Neuronal stem cell (in vitro differentiated cells): Measurements from ENCODE around the gene MMP14.

ENCODE experiments used
- DNase-seq: peaks from one replicate; pipeline ENCODE4 v3.0.0-alpha.2; 2013; ENCODE audit warnings: low spot score
- H2AFZ ChIP-seq: one replicate; pipeline ENCODE4 v1.6.1; 2013; ENCODE audit warnings: mild to moderate bottlenecking, low read length, inconsistent platforms
- H2AK5ac ChIP-seq: 2 replicates; pipeline ENCODE4 v1.6.1; 2013; ENCODE audit warnings: low read depth, mild to moderate bottlenecking, inconsistent platforms, low read length, moderate library complexity, mixed read lengths
- H2BK120ac ChIP-seq: 2 replicates; pipeline ENCODE4 v1.6.1; 2013; ENCODE audit warnings: low read depth, mild to moderate bottlenecking, inconsistent platforms, low read length, moderate library complexity, mixed read lengths
- H2BK12ac ChIP-seq: one replicate; pipeline ENCODE4 v1.6.1; 2013; ENCODE audit warnings: low read length, inconsistent platforms
- H2BK15ac ChIP-seq: 2 replicates; pipeline ENCODE4 v1.6.1; 2013; ENCODE audit warnings: mild to moderate bottlenecking, low read length, inconsistent platforms, mixed read lengths
- H2BK5ac ChIP-seq: one replicate; pipeline ENCODE4 v1.6.1; 2013; ENCODE audit warnings: inconsistent platforms, mild to moderate bottlenecking, low read length, moderate library complexity
- H3K14ac ChIP-seq: one replicate; pipeline ENCODE4 v1.6.1; 2013; ENCODE audit warnings: low read length, inconsistent platforms
- H3K18ac ChIP-seq: 2 replicates; pipeline ENCODE4 v1.6.1; 2013; ENCODE audit warnings: low read length, inconsistent platforms
- H3K23ac ChIP-seq: 2 replicates; pipeline ENCODE4 v1.6.1; 2013; ENCODE audit warnings: low read depth, mild to moderate bottlenecking, mixed read lengths, low read length, inconsistent platforms; ENCODE audit not compliant: poor library complexity
- H3K27ac ChIP-seq: replicated peaks from 3 replicates; pipeline ENCODE4 v1.5.1; 2013; ENCODE audit warnings: low read length, inconsistent platforms
- H3K27me3 ChIP-seq, 3 experiments: 2 replicates each; pipeline ENCODE4 v1.6.1; 2013; ENCODE audit warnings: low read length in 3 of 3, mild to moderate bottlenecking in 2 of 3, inconsistent platforms in 1 of 3, low read depth in 1 of 3, mixed read lengths in 1 of 3, moderate library complexity in 1 of 3; ENCODE audit not compliant: control insufficient read depth in 3 of 3, insufficient read depth in 3 of 3
- H3K36me3 ChIP-seq, 2 donors: replicated peaks in 1 of 2; 2 replicates each; pipeline ENCODE4 v1.6.1; 2013; ENCODE audit warnings: low read length in 2 of 2; ENCODE audit not compliant: control insufficient read depth in 2 of 2, insufficient read depth in 2 of 2
- H3K4ac ChIP-seq: 2 replicates; pipeline ENCODE4 v1.6.1; 2013; ENCODE audit warnings: inconsistent platforms, mild to moderate bottlenecking, low read length, moderate library complexity
- H3K4me1 ChIP-seq, 2 donors: 1 replicate in 1 of 2; 2 replicates in 1 of 2; pipeline ENCODE4 v1.6.1; 2013; ENCODE audit warnings: low read length in 2 of 2, low read depth in 1 of 2; ENCODE audit not compliant: control insufficient read depth in 2 of 2, insufficient read depth in 1 of 2
- H3K4me2 ChIP-seq: one replicate; pipeline ENCODE4 v1.6.1; 2013; ENCODE audit warnings: mild to moderate bottlenecking, low read length, inconsistent platforms; ENCODE audit not compliant: insufficient read depth, poor library complexity, severe bottlenecking
- H3K4me3 ChIP-seq, 2 donors: 2 replicates each; pipeline ENCODE4 v1.5.1; 2013; ENCODE audit warnings: low read length in 2 of 2, mild to moderate bottlenecking in 2 of 2, inconsistent platforms in 1 of 2, moderate library complexity in 1 of 2
- H3K79me1 ChIP-seq: one replicate; pipeline ENCODE4 v1.6.1; 2013; ENCODE audit warnings: low read depth, mild to moderate bottlenecking, inconsistent platforms, low read length, moderate library complexity
- H3K9ac ChIP-seq: one replicate; pipeline ENCODE4 v1.6.1; 2013; ENCODE audit warnings: mild to moderate bottlenecking, low read depth, low read length, inconsistent platforms; ENCODE audit not compliant: poor library complexity
- H3K9me3 ChIP-seq, 2 donors: replicated peaks in 1 of 2; 2 replicates each; pipeline versions ENCODE3 to v1.6.1; 2013; ENCODE audit warnings: low read length in 2 of 2, mild to moderate bottlenecking in 2 of 2, inconsistent platforms in 1 of 2, low read depth in 1 of 2, mixed read lengths in 1 of 2, moderate library complexity in 1 of 2; ENCODE audit not compliant: control insufficient read depth in 2 of 2, insufficient read depth in 1 of 2
- H4K8ac ChIP-seq: one replicate; pipeline ENCODE4 v1.6.1; 2013; ENCODE audit warnings: low read depth, mild to moderate bottlenecking, inconsistent platforms, low read length, moderate library complexity
- H4K91ac ChIP-seq: one replicate; pipeline ENCODE4 v1.6.1; 2013; ENCODE audit warnings: low read length, low read depth, mild to moderate bottlenecking, inconsistent platforms; ENCODE audit not compliant: poor library complexity
- WGBS, 2 donors: extraction: QIAGEN DNeasy Blood & Tissue Kit; methylation state at CpG; one replicate each; pipeline ENCODE4 v1.1.7; 2013; ENCODE audit warnings: missing lambda C conversion rate in 2 of 2, mixed read lengths in 1 of 2; ENCODE audit not compliant: insufficient read length in 2 of 2, insufficient replicate concordance in 1 of 2; ENCODE audit errors: extremely low coverage in 2 of 2; 5-methylcytosine and 5-hydroxymethylcytosine counted together

The MMP14 gene

GRCh38 chr14:22830443-22831010 is 5.9 kb upstream of the MMP14 start:
- no peak overlapping the region for H3K14ac ChIP-seq
- H2BK120ac ChIP-seq = no peak overlapping the region
- no peaks in the 10 kb centered on the region for H3K9me3 ChIP-seq
- H3K27ac ChIP-seq = no peak overlapping the region
- peak overlapping the region; percentile 83 for H3K4me2 ChIP-seq
- no peaks in the 10 kb centered on the region for H3K27me3 ChIP-seq
- DNase-seq = no peak
- no peak overlapping the region for H3K23ac ChIP-seq
- H2BK5ac ChIP-seq = no peak overlapping the region
- H2AK5ac ChIP-seq = no peak overlapping the region
- peaks cover 3 to 5% of the 10 kb centered on the region in 2 donors for H3K4me1 ChIP-seq
- no peak overlapping the region for H4K8ac ChIP-seq
- H3K79me1 ChIP-seq = peaks cover 3% of the 10 kb centered on the region
- H3K18ac ChIP-seq = no peak overlapping the region
- no peak overlapping the region for H2BK12ac ChIP-seq
- peak overlapping the region; percentile 89 to 95 for H3K4me3 ChIP-seq
- H4K91ac ChIP-seq = no peak overlapping the region
- no peak overlapping the region for H3K9ac ChIP-seq
- H2BK15ac ChIP-seq = no peak overlapping the region
- H3K36me3 ChIP-seq = peaks cover 11 to 41% of the 10 kb centered on the region in 2 donors
- peak overlapping the region; percentile 97 for H2AFZ ChIP-seq
- H3K4ac ChIP-seq = no peak overlapping the region
- no CpG with 5 or more reads among the region's 3 CpGs for WGBS, 2 donors

- Histone ChIP-seq H3K36me3 (peaks cover 11 to 44% of the 10 kb centered on the region in 2 donors), H3K79me1 (no peaks in the 10 kb centered on the region), H3K14ac (no peak overlapping the region), H2BK15ac (no peak overlapping the region), H3K27ac (no peak overlapping the region), H3K18ac (no peak overlapping the region), H3K4me1 (peaks cover 3 to 8% of the 10 kb centered on the region in 2 donors), H3K23ac (no peak overlapping the region), H4K91ac (no peak overlapping the region), H3K27me3 (peaks cover 0 to 24% (median 3%) of the 10 kb centered on the region in 3 experiments), H2BK12ac (no peak overlapping the region), H3K4ac (no peak overlapping the region), H3K9ac (no peak overlapping the region), H2BK5ac (no peak overlapping the region), H2BK120ac (no peak overlapping the region), H3K9me3 (peaks cover 0 to 5% of the 10 kb centered on the region in 2 donors), H4K8ac (no peak overlapping the region), H2AFZ (no peak overlapping the region), H2AK5ac (no peak overlapping the region), H3K4me3 (no peak overlapping the region), H3K4me2 (no peak overlapping the region)
- no CpG with 5 or more reads among the region's 3 CpGs for WGBS, 2 donors
- no peak for DNase-seq
These were observed 880 bp upstream of the MMP14 start for GRCh38 chr14:22835505-22835904.

GRCh38 chr14:22837114-22837749 is 847 bp downstream of the MMP14 start:
- Histone ChIP-seq H3K9ac (peak overlapping the region; percentile 75), H3K14ac (peak overlapping the region; percentile 77), H2AK5ac (peak overlapping the region; percentile 76), H3K4ac (no peak overlapping the region), H3K36me3 (peaks cover 11 to 31% of the 10 kb centered on the region in 2 donors), H2BK5ac (no peak overlapping the region), H3K18ac (peak overlapping the region; percentile 95), H3K27ac (no peak overlapping the region), H3K23ac (no peak overlapping the region), H3K4me3 (peak overlapping the region in 1 of 2 donors; percentile 79), H3K4me2 (peak overlapping the region; percentile 84), H2BK15ac (no peak overlapping the region), H4K91ac (no peak overlapping the region), H3K4me1 (peaks cover 0 to 6% of the 10 kb centered on the region in 2 donors), H2AFZ (no peak overlapping the region), H2BK12ac (no peak overlapping the region), H3K9me3 (peaks cover 0 to 5% of the 10 kb centered on the region in 2 donors), H3K27me3 (peaks cover 0 to 24% (median 3%) of the 10 kb centered on the region in 3 experiments), H4K8ac (peak overlapping the region; percentile 45), H3K79me1 (no peaks in the 10 kb centered on the region), H2BK120ac (no peak overlapping the region)
- no peak for DNase-seq
- no CpG with 5 or more reads among the region's 57 CpGs for WGBS, 2 donors

- Histone ChIP-seq H3K4me3 (no peak overlapping the region), H3K27ac (no peak overlapping the region)
These were observed 1.6 kb downstream of the MMP14 start for GRCh38 chr14:22837750-22838538.

More at GRCh38 chr14:22837750-22838538, 1.6 kb downstream of the MMP14 start:
- peak overlapping the region; percentile 95 for H3K18ac ChIP-seq
- H3K36me3 ChIP-seq = peaks cover 12 to 28% of the 10 kb centered on the region in 2 donors
- H3K9me3 ChIP-seq = peaks cover 0 to 5% of the 10 kb centered on the region in 2 donors
- H3K4ac ChIP-seq = no peak overlapping the region
- no peak overlapping the region for H3K9ac ChIP-seq
- no peak overlapping the region for H2BK120ac ChIP-seq
- H2BK5ac ChIP-seq = no peak overlapping the region
- peak overlapping the region; percentile 35 for H3K23ac ChIP-seq
- H3K14ac ChIP-seq = no peak overlapping the region
- H3K27me3 ChIP-seq = peaks cover 0 to 24% (median 3%) of the 10 kb centered on the region in 3 experiments
- no peak for DNase-seq
- H4K8ac ChIP-seq = no peak overlapping the region
- peaks cover 0 to 6% of the 10 kb centered on the region in 2 donors for H3K4me1 ChIP-seq
- H2AK5ac ChIP-seq = peak overlapping the region; percentile 69
- no peak overlapping the region for H2BK12ac ChIP-seq
- no peak overlapping the region for H3K4me2 ChIP-seq
- H2AFZ ChIP-seq = peak overlapping the region; percentile 61
- H2BK15ac ChIP-seq = no peak overlapping the region
- WGBS, 2 donors = no CpG with 5 or more reads among the region's 25 CpGs
- no peak overlapping the region for H4K91ac ChIP-seq
- no peaks in the 10 kb centered on the region for H3K79me1 ChIP-seq
